22Rv1 (cell line): ENCODE results near the gene DHX16.

Experiments used
- CTCF ChIP-seq: fragments of 450-650 bp; IDR thresholded peaks from 2 replicates; pipeline ENCODE4 v1.5.1; 2017; ENCODE audit warnings: mild to moderate bottlenecking
- ZFX ChIP-seq: fragments of 450-650 bp; IDR thresholded peaks from 2 replicates; pipeline ENCODE4 v1.6.1; 2017; ENCODE audit warnings: antibody characterized with exemption, borderline replicate concordance

DNA sequence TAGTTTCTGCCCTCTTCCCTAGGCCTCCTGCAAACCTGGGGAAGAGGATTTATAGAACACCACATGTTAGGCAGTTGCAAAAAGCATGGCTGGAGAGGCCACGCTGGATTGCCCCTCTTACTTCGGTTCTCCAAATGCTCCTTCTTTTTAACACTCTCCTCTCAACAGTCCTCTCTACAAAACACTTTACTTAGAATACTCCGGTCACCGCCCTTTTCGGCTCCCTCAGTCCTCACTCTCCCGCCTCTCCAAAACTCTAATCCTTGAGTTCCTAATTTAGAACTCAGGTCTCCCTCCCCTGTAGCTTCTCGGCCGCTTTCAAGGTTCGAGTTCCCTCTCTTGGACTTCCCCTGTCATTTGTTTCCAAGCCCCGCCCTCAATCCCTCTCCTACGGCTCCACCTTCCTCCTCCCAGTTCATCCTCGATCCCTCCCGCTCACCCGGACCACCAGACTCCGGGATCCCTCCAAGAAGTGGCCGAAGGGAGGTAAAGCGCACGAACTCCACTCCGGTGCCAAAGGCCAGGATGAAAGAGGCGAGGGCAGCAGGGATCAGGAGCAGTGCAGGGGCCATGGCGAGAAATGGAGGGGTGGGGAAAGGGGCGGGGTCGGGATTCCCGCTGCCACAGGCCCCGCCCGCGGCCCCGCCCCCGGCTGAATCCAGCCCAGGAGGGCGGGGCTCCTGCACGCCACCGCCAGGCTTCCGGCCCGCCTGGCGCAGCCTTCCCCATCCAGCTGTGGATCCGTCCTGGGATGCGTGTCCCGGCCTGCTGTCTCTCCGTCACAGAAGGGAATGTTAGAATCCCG lies 17.8 kb upstream of the DHX16 start, which contains the start of gene NRM:
- TF ChIP-seq CTCF = no peak
- TF ChIP-seq ZFX = no peak
